Limb (tissue), 2 donors: ENCODE data around the gene CYB5R4.
"Not testable (repeated sequence)": the region's sequence is repeated elsewhere in the genome, so short reads cannot be mapped to it uniquely, and the experiment has no call there.

Source experiments
- DNase-seq, 2 donors: peaks; one replicate each; pipeline ENCODE4 v3.0.0-alpha.2; 2016; ENCODE audit errors: extremely low spot score in 2 of 2

The CYB5R4 gene

DNA sequence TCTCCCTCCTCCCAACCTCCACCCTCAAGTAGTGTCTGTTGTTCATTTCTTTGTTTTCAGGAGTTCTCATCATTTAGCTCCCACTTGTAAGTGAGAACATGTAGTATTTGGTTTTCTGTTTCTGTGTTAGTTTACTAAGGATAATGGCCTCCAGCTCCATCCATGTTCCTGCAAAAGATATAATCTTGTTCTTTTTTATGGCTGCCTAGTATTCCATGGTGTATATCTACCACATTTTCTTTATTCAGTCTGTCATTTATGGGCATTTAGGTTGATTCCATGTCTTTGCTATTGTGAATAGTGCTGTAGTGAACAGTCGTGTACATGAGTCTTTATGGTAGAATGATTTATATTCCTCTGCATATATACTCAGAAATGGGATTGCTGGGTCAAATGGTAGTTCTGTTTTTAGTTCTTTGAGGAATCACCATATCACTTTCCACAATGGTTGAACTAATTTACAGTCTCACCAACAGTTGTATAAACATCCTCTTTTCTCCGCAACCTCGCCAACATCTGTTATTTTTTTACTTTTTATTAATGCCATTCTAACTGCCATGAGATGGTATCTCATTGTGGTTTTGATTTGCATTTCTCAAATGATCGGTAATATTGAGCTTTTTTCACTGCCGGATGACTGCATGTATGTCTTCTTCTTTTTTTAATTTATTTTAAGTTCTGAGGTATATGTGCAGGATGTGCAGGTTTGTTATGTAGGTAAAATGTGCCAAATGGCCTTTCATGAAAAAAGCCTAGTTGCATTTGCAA, 48.3 kb downstream of the CYB5R4 start:
- DNase-seq = not testable (repeated sequence)

DNA sequence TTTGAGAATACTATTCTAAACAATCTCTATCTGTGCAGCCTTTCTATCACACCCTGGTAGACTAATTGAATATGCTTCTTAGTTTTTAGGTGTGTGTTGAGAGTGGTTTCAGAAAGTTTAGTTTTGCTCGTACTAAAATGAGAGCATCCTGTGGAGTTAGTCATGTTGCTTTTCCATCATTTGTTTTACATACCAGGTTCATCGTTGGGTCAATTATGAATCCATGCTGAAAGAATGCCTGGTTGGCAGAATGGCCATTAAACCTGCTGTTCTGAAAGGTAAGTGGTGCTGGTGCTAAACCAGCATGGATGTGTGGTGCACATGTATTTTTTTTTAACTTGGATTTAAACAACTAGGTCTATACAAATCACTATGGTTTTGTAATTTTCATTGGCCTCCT, 49.3 kb downstream of the CYB5R4 start:
- DNase-seq = no peak

DNA sequence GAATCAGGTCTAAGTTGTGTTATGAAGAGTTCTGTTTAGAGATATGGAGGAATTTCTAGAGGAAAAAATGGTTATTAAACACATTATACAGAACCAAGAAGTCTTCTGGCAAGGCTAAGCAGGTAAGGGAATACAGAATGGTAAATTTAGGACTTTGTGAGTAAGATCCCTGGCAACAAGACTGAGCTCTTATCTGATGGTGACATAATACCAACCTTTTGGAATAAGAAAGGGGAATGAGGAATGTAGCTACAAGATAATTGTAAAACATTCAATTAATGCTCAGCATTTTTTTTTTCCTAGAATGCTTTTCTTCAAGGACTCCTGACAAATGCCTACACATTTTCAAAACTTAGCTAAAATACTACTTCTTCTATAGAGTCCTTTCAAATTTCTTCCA, 51.8 kb downstream of the CYB5R4 start:
- no peak for DNase-seq

GRCh38 chr6:83914953-83915352, 55.5 kb downstream of the CYB5R4 start:
- no peak for DNase-seq

- no peak for DNase-seq
Measured at GRCh38 chr6:83917001-83917400, 57.5 kb downstream of the CYB5R4 start.

- no peak for DNase-seq
Measured at GRCh38 chr6:83920017-83920416, 60.5 kb downstream of the CYB5R4 start.

- no peak for DNase-seq
Measured at GRCh38 chr6:83921315-83921714, 61.8 kb downstream of the CYB5R4 start.

DNA sequence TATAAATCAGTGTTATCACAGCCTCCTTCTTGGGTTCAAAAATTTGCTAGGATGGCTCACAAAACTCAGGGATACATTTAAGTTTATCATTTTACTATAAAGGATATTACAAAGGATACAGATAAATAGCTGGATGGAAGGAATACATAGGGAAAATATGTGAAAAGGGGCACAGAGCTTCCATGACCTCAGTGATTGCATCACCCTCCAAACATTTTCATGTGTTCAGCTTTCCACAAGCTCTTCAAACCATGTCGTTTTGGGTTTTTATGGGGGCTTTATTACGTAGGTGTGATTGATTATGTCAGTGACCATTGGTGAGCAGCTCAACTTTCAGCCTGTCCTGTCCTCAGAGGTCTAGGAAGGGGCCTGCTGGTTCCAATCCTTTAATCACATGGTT, 68.0 kb downstream of the CYB5R4 start:
- DNase-seq = no peak

DNA sequence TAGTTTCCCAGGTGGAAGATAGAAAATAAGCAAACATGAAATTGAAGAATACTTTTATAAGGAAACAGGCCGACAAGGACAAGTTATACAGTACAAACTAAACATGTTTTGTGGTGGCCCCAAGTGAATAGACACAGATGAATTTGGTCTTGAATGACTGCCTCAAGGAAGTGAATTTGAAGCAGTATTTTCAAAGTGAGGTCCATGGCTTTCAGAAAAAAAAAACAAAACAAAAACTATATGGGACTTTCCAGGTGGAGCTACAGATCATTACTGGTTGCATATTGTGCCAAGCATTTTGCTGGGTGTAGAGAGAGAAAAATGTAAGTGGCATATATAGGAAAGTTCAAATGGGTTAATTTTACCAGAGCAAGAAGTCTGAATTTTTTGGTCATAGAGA, 68.8 kb downstream of the CYB5R4 start:
- DNase-seq = no peak

DNA sequence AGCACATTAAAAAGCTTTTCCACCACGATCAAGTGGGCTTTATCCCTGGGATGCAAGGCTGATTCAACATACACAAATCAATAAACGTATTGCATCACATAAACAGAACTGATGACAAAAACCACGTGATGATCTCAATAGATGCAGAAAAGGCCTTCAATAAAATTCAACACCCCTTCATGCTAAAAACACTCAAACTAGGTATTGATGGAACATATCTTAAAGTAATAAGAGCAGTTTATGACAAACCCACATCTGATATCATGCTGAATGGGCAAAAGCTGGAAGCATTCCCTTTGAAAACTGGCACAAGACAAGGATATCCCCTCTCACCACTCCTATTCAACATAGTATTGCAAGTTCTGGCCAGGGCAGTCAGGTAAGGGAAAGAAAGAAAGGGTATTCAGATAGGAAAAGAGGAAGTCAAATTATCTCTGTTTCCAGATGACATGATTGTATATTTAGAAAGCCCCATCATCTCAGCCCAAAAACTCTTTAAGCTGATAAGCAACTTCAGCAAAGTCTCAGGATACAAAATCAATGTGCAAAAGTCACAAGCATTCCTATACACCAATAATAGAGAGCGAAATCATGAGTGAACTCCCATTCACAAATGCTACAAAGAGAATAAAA, 86.8 kb downstream of the CYB5R4 start:
- not testable (repeated sequence) for DNase-seq

DNA sequence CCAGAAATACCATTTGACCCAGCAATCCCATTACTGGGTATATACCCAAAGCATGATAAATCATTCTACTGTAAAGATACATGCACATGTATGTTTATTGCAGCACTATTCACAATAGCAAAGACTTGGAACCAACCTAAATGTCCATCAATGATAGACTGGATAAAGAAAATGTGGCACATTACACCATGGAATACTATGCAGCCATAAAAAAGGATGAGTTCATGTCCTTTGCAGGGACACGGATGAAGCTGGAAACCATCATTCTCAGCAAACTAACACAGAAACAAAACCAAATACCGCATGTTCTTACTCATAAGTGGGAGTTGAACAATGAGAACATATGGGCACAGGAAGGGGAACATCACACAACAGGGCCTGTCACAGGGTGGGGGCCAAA, 88.5 kb downstream of the CYB5R4 start:
- not testable (repeated sequence) for DNase-seq

- DNase-seq = no peak
Measured at GRCh38 chr6:83948851-83949250, 89.4 kb downstream of the CYB5R4 start.

DNA sequence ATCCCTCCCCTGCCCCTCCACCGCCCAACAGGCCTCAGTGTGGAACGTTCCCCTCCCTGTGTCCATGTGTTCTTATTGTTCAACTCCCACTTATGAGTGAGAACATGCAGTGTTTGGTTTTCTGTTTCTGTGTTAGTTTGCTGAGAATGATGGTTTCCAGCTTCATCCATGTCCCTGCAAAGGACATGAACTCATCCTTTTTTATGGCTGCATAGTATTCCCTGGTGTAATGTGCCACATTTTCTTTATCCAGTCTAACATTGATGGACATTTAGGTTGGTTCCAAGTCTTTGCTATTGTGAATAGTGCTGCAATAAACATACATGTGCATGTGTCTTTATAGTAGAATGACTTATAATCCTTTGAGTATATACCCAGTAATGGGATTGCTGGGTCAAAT, 91.9 kb downstream of the CYB5R4 start:
- DNase-seq = not testable (repeated sequence)

- no peak for DNase-seq
Measured at GRCh38 chr6:83952830-83953229, 93.3 kb downstream of the CYB5R4 start.

- no peak for DNase-seq
Measured at GRCh38 chr6:83954371-83954770, 94.9 kb downstream of the CYB5R4 start.

DNA sequence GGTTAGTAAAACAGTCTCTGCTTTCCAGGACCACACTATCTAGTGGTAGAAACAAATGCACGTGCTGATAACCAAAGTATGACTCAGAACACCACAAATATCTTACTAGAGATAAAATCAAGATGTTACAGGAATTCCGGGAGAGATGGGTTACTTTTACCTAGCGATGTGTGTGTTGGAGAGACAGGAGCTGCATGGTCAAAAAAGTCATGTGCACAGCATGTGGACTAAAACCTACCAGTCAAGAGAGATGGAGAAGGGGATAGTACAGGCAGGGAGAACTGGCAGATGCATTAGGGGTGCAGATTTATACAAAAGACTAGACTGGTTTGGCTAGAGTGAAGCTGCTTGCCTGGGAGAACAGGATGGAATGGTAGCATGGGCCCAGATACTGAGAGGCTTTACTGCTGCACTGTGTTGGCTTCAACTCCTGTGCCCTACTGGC, 98.8 kb downstream of the CYB5R4 start:
- no peak for DNase-seq

GRCh38 chr6:83960664-83961063, 101.2 kb downstream of the CYB5R4 start:
- no peak for DNase-seq

DNA sequence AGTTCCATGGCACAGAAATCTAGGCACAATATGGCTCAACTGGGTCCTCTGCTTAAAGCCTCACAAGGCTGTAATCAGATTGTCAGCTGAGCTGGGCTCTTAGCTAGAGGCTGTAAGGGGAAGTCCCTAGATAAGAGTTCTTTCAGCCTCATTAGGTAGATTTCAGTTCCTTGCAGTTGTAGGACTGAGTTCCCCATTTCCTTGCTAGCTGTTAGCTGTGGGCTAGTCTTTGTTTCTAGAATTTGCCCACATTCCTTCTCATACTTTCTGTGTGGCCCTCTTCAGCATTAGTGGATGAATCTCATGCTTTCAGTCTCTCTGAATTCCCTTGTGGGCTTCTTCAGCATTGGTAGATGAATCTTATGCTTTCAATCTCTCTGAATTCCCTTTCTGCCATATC, 103.1 kb downstream of the CYB5R4 start:
- no peak for DNase-seq

- DNase-seq = no peak
Measured at GRCh38 chr6:83966539-83966938, 107.0 kb downstream of the CYB5R4 start.

- no peak for DNase-seq
Measured at GRCh38 chr6:83970582-83970981, 111.1 kb downstream of the CYB5R4 start.

- no peak for DNase-seq
Measured at GRCh38 chr6:83974409-83975050, 115.0 kb downstream of the CYB5R4 start.

DNA sequence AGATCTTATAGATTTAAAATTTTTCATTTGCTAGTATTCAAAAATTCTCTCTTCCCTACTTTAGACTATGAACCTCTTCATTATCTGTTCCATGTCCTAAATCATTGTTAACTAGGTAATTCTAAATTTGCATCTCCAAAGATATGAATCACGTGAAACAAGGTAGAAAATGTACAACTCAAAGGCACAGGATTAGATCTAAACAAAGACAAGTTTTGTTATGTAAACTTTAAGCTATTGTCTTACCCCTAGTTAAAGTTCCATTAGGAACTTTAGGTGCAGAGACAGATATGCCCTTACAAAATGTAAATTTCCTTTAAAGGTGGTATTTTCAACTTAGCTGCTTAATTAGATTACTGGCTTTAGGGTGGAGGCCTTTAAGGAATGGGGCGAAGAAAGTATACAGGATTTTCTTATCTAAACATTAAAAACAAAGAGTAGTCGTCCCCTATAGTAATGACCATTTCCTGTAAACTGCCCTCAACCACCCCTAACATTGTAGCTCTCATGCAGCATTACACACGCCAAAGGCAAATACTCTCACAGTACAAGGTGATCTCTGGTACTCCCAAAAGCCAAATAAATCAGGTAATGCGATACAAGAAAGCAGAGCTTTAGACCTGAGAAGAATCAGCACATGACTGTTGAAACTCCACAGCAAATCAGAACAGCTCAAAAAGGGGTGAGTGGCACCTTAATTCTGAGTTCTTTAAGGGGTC, 116.7 kb downstream of the CYB5R4 start:
- no peak for DNase-seq
